Activated CD8-positive, alpha-beta memory T cell treated with anti-CD3 and anti-CD28 coated beads, Interleukin-2, amount 50 U/mL, for 48 hours (primary cell): ENCODE results near the gene MESP1.

Experiments used
- DNase-seq: peaks from one replicate; pipeline ENCODE4 v3.0.0-alpha.2; 2020

The MESP1 gene

DNA sequence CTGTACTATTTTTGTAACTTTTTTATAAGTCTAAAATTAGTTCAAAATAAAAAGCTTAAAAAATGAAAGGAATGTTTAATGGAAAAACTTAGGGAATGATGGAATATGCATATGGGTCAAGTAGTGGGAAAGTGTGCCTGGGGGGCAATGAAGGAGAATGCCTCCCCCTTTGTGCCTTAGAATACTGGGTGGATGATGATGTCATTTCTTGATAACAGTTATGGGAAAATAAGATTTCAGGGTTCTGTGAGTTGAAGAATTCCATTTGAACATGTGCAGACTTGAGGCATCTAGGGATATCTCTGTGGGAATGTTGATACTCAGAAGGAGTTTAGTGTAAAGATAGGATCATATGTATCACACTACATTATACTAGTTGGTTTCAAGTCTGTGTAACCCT lies 46.6 kb downstream of the MESP1 start:
- no peak for DNase-seq
